Effector CD4-positive, alpha-beta T cell (primary cell): ENCODE data around the gene RIPOR2.

Experiments used
- DNase-seq: peaks from one replicate; pipeline ENCODE4 v3.0.0-alpha.2; 2020

RIPOR2 gene

DNA sequence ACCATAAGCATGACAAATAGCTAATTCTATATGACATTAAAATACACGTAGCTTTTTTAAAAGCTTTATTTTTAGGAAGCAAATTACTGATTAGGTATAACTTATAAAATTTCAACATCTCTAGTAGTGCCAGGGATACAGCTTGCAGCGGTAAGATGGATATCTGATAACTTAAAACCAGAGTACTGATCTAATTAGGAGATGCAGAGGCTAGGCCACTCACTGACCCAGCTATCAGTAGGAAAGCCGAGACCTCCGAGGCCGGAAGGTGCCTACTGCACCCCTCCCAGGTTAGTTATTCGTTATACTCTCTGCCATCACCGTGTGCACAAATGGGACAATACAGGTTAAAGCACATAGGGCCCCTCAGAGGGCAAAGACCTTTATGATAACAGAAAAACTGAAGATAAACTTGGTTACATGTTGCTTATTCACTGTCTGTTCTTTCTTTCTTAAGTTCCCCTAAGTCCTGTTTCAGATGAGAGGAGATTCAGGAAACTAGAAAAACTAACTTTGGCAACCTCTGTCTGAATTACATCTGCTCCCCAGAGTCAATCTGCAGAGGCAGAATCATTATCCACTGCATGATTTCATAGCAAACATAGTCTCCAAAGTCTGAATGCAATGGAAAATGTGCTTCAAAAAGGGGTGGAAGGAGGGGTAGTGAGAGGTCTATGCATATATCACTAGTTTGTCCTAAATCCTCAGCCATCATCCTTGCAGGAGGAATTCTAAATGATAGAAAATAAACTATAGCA, 60.8 kb downstream of the RIPOR2 start:
- DNase-seq = no peak

DNA sequence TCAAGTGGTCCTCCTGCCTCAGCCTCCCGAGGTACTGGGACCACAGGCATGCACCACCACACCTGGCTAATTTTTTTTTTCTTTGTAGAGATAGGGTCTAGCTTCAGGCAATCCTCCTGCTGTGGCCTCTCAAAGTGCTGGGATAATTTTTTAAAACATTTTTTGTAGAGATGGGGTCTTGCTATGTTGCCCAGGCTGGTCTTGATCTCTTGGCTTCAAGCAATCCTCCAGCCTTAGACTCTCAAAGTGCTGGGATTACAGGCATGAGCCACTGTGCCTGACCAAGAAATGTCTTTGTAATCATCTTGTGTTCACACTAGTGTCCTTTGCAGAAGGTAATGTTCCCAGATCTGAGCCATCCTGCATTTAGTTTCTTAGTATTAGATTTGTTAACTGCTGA, 61.6 kb downstream of the RIPOR2 start:
- DNase-seq = no peak

DNA sequence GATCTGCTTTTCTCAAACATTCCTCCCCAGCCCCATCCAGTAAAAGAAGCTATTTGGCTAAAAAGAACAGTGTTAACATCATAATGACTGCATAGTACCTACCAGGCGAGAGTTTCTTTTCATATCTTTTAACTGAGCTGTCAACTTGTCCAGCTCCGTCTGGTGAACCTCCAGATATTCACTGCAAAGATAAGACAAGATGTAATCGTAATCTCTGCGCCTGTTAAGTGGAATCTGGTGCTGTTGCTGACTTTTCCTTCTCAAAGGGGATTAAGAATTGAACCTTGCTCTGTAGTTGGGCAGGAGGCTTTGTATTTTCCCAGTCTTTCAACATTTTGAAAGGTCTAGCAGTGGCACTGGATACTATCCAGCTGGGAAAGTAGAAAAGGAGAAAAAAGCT, 63.0 kb downstream of the RIPOR2 start:
- no peak for DNase-seq

DNA sequence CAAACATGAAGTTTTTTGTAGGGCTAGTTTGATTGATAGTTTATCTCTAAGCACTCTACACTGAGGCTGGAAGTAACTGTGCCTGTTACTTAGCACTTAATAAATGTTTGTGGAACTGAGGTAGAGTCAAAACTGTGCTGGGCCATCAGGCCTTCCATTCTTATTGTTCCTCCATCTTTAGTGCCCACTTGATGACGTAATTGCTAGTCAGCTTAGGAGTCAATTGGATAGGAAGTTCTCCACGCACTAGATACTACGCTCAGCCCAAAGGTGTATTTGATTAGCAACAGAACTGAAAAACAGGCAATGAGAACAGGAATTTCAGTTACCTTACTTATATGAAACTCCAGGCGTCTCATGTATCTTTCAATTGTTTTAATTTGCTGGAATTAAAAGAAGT, 67.0 kb downstream of the RIPOR2 start:
- DNase-seq = no peak

DNA sequence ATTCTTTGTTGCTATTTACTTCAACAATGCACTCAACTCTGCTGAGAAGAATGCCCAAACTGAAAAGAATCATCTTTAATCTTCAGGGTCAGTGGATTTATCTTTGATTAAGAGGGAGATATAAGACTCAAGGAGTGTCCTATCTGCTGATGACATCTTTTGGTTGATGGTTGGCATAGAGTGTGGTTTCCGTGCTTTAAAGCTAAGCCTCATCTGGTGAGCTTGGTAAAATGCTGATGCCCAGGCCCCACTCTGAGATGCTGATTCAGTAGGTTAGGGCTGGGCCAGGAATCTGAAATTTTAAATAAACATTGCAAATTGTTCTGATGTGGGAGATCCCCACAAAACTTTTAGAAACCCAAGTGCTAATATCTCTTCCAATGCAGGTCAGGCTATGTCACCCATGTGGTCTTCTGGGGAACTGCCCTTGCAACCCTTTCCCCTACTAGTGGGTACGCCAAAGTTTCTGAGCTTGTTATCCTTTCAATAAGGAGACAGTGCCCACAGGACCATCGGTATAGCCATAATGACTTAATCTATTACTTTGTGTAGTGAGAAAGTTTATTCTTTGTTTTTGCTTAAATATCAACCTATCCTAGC, 68.6 kb downstream of the RIPOR2 start:
- DNase-seq = no peak

DNA sequence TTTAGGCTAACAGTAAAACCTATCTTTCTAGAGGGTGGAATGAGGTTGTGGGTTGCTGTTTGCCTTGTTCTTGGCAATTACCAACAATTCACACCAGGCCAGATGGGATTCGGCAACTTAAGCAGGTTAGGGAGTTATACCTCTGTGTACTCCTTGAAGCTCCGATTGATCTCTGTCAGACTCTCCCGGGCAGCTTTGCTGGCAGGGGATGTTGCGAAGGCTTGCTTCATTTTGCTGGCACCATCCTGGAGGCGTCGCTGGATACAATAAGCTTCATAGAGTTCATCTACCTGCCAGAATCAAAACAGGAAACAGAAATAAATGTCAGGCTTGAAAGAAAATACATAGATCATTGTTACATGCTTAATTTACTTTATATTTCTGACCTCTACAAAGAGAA, 70.6 kb downstream of the RIPOR2 start:
- no peak for DNase-seq

DNA sequence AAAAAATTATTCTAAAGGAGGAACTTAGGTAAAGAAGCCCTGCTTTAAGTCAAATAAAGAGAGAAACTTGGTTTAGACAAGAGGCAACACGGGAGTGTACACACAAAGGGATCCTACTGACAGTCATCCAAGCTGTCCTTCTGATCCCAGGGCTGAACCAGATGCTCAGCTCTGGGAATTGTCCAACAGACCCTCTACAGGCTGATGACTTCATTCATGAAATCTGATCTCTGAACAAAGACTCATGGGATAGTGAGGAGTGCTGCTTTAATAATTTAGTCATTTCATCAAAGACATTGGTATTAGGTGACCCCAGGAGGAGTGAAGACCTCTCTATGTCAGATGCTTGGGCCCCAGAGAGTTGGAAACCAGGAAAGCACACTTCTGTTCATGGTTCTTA, 71.4 kb downstream of the RIPOR2 start:
- DNase-seq = no peak

DNA sequence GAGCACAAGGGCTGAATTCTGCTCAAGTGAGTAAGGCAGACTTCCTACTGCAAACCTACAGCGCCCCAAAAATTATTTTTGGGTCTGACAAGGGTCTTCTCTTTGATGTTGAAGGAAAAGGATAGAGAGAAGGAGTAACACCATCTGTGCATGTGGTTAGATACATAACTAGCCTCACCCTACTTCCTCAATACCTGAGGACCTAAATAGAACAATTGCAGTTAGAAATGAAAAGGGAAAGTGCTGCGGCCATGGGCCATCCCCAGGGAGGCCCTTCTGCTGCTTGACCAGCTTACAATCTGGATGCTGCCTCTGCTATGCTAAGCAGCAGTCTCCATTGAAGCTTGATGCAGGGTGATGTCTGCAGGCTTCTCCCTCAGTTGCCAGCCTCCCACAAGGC, 73.8 kb downstream of the RIPOR2 start:
- no peak for DNase-seq

DNA sequence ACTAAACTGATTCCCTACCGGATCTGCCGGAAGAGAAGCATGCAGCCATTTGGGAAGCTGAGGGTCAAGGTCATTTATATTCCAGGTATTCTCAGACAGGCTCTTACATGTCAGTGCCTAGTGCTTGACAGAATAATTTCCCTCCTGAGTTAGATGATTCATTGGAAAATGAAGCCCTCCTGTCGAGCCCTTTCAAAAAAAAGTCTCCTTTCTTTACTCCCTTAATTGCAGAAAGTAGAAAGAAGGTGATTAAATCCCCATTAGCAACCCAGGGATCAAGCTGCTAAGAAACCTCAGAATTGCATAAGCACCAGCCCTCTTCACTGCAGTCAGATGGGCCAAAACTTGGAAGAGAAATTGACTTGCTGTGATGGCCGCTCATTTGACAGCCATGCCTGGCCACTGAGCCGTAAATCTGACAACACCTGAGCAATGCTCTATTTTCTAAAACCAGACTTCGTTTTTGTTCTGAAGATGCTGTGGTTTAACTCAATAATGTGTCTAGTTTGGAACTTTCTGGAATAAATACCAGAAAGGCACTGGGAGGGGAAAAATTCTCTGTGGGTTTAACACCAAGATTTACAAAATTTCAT, 76.1 kb downstream of the RIPOR2 start:
- no peak for DNase-seq

DNA sequence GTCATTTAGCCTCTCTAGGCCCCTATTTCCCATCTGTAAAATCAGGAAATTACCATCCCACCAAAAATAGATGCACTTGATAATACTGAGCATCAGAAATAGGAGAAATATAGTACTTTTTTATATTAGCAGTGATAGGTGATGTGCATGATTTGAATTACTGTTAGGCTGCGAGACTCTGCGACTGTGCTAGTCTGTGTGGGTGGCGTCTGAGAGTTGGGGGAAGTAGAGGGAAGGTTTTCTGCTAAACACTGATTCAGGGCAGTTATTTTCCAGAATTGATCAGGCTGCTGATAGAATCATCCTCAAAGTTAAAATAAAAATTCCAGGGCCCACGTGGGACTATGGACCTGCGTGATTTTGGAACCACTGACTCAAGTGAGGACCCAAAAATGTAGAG, 76.6 kb downstream of the RIPOR2 start:
- no peak for DNase-seq

DNA sequence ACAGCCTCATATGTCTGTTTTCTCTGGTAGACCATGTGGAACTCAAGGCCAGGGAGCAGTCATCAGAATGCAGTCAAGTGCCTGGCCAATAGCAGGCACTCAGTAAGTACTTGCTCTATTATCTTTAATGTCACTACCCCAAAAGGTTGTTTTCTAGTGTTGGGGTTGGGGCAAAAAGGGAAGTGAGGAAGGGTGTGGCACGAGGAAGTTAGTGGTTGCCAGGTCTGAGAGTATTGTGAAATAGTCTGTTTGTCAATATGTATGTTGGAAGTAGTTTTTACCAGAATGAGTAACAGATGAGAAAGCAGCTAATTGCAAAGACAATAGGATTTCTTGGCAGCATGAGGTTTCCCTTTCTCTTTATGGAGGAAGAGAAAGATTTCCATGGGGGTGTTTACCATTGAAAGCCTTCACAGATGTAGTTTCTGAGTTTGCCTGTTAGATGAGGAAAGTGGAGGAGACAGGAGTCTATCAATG, 77.5 kb downstream of the RIPOR2 start:
- DNase-seq = no peak

DNA sequence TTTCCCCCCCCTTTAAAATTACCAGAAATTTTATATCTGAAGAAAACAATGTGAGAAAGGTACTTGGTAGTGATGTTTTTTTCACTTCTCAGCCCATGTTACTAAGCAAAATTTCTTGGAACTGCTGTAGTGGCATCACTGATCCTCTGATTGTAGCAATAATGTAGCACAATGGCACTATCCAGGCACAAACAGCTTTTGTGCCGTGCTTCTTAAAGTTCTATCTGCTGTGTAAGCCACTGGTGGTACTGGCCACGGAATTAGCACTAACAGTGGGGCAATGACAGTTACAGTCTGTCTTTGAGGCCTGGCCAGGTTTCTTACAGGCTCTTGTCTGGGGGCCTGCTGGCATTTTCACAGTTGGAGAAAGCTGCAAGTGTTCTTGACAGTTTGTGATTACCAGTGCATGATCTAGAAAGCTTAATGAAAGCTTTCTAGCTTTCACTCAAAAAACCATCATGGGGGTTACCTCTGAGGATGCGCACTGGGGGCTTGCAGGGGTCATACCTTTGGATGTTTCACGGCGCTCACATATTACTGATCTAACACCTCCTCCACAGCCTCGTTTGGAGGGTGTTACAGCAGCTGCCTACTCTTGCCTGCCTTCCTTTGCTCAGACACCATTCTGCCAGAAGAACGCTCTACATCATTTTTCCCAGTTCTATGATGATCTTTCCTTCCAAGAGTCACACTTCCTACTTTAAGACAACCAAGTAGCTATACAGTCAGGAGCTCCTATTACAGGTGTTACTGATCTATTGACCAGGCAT, 78.7 kb downstream of the RIPOR2 start:
- DNase-seq = no peak

DNA sequence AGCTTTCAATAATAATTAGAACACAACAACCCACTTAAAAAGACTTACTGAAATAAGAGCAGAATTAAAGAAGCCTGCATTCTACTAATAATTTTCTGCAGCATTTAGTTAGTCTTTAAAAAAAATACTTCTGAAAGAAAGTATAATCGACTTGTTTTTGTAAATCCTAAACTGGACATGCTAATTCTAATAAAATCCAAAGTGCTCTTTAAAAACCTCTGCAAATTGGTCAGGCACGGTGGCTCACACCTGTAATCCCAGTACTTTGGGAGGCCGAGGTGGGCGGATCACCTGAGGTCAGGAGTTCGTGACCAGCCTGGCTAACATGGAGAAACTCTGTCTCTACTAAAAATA, 79.5 kb downstream of the RIPOR2 start:
- DNase-seq = no peak

DNA sequence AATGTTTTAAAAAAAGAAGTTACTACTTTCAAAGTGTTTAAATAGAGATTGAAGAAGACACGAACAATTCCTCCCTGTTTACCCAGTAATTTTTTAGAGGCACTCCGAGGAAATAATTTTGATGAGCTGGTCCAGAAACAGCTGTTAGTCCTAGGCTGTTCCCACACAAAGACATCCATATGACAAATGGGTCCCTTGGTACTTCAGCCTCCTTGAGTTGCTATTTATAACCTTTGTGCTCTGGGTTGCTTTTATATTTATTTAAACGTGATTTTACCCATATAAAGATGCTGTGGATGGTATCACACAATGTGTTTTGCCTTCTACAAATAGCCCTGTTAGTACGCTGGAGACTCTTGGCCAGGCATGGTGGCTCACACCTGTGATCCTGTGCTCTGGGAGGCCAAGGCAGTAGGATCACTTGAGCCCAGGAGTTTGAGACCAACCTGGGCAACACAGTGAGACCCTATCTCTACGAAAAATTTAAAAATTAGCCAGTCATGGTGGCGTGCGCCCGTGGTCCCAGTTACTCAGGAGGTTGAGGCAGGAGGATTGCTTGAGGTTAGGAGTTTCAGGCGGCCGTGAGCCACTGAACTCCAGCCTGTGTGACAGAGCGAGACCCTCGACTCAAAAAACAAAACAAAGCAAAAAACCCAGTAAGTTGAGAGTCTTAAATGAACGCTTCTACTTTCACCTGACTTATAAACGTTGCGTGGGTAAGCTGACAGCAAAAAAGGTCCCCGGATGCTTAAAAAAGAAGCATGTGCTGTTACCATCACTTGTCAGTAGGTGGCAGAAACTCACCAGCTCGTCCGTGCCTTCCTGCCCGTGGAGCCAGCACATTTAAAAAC, 80.1 kb downstream of the RIPOR2 start:
- DNase-seq = peak; percentile 63

DNA sequence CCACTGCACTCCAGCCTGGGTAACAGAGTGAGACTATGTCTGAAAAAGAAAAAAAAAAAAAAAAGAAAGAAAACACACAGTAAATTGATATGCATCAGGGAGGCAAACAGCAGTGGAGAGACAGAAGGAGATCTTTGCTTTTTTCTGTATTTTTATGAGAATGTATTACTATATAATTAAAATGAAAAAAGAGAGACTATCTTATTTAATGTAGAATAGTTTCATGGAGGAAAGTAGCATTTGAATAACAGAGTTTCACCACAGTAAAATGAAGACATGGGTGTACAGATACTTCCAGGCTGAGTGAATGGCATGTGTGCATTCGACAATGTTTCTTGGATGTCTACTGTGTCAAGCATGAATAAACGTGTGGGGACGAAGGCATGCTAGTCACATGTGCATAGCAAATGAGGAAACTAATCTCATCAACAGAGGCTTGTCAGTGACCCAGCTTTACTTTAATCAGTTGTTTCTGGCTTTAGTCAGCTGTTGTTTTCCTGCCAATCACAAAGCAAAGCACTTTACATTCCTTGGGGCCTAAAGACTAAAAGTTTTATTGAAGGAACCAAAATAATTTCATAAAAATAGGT, 81.6 kb downstream of the RIPOR2 start:
- DNase-seq = no peak

DNA sequence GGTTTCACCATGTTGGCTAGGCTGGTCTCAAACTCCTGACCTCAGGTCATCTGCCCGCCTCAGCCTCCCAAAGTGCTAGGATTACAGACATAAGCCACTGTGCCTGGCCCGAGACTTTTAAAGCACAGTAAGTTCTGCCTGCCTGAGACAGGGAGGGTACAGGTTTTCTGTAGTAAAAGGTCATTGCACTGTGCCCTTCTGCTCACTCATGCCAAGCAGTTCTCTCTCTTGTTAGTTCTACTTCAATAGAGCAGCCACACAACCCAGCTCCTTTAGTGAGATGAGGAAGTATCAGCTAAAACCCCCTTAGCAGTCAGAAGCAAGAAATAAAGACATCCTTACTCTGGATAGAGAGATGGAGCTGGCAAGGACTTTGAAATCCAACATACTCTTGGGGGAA, 84.7 kb downstream of the RIPOR2 start:
- DNase-seq = no peak

DNA sequence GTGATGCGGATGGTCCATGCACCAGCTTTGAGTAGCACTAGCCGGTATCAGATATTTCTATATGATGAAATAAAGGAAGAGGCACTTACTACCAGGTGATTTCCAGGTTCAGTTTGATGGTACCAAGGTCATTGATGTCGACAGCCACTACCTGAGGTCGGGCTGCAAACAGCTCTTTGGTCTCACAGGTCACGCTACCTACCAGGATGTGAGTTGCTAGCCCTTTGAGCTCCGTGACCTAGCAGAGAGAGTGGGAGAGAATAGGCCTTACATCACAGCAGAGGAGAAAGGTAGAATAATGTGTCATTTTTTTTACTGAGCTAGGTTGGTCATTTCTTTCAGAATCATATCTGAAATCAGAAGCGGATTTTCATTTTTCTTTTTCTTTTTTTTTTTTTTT, 86.0 kb downstream of the RIPOR2 start:
- DNase-seq = no peak

DNA sequence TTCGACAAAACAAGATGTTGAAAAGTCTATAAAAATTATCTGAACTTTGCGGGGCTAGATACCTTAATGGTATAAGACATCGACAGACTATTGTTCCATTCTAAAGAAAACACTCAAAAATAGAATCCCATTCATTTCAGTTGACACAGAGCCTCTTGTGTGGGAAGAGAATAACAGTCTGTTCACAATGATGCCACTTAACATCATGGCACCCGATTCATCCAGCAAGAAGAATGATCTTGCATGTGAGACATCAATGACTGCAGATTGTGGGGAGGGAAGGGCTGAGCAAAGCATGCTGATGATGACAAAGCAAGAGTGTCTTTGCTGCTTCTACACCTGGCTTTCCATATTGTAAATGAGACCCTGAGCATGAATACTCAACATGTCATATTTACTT, 87.3 kb downstream of the RIPOR2 start:
- no peak for DNase-seq

DNA sequence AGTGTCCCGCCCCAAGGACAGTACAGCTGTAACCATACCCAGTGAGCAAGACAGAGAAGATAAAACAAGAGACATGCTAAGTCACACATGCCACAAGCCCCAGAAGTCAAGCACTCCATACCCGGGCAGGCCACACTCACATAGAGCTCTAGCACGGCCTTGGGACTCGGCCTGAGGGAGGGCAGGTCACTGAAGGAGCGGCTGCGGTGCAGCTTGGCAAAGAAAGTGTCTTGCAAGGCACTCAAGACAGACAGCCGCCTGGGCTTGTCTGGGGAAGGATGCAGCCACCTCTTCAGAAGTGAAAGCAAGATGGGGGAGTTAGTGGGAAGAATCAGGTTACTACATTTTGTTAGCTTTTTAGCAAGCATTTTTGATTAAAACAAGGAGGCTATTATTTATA, 88.4 kb downstream of the RIPOR2 start:
- no peak for DNase-seq

DNA sequence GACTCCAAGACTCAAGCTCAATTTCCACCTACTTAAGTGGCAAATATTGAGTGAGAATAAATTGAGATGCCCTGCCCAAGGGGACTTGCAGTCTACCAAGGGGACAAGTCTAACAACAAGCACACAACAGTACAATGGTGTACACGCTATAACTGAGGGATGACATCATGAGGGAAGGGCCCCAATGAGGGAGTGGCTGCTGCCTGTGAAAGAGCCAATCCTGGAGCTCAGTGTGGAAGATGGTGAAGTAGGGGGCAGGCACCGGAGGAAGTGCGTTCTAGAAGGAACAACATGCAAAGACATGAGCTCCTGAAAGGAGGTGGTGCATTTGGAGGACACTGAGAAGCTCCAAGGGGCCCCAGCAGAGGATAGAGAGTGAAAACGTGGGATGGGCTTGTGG, 90.2 kb downstream of the RIPOR2 start:
- no peak for DNase-seq

DNA sequence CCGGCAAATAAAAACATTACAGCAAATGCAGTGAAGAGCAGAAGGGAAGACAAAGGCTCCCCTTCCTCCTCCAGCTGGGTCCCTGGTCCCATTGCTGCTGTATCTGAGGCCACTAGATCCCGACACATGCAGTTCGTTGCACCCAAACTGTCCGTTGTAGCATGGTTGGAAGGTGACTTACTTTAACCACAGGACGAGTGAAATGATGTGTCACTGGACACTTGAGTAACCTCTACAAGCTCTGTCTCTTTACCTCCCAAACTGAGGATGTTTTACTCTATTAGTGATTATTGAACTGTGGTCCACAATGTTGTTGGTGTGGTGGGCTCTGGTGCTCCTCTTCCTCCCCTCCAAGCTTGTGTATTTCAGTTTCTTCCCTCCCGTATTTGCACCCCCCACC, 90.9 kb downstream of the RIPOR2 start:
- no peak for DNase-seq

DNA sequence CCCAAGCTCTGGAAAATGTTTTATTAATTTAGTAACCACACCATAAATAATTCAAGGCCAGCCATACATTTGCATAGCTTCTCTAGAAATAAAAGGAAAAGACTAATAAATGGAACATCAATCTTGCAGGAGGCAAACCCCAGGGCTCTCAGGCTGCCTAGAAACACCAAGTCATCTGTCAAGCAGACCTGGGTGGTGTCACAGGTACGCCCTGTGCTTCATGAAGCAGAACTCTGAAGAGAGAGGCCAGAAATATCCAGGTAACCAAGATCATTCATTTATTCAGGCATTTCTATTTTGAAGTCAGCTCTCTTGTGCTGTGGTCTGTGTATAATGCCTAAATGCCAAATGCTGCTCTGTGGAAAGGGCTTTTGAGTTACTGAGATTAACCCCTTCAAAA, 91.7 kb downstream of the RIPOR2 start:
- no peak for DNase-seq
